Right kidney (tissue), 1 donor: ENCODE results near the gene TPD52L1.
"Not testable (repeated sequence)": the region's sequence is repeated elsewhere in the genome, so short reads cannot be mapped to it uniquely, and the experiment has no call there.

Source experiments
- DNase-seq: peaks from one replicate; pipeline ENCODE4 v3.0.0-alpha.2; 2016

TPD52L1 gene

DNA sequence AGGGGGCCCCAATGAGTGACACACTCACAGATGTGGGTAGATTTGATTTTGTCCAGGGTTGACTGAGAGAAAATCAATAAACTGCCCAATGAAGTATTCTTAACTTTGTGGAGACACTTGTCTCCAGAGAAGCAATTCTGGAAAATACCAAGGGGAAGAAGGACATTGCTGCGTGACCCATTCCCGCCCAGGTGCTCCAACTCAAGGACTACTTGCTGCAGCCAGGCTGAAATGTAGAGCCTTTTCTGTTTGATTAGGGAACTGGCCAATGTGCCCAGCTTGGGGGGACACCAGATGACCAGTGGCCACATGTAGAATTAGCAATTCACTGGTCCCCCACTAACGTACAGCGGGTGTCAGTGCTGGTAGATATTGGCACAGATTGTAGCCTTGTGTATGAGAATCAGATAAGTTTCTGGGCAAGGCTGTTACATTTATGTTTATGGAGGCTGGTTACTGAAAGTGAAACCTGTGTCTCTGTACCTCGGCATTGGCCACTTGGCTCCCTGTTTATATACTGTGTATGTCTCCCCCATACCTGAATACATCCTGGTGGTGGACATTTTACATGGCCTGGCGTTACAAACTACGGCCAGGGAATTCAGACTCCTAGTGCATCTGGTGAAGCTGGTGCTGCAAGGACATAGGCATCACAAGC lies 115.9 kb downstream of the TPD52L1 start:
- no peak for DNase-seq

DNA sequence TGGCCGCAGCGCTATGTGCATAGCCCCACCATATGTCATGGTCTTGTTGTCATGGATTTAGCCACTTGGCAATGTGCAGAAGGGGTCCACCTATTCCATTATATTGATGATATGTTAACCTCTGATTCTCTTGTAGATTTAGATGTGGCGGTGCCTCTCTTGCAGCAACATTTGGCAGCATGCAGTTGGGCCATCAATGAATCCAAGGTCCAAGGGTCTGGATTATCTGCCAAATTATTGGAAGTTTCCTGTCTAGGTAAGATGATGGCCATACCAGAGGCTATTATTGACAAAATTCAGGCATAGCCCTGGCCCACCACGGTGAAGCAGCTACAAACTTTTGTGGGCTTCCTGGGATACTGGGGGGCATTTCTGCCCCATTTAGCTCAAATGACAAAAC lies 116.8 kb downstream of the TPD52L1 start:
- no peak for DNase-seq

DNA sequence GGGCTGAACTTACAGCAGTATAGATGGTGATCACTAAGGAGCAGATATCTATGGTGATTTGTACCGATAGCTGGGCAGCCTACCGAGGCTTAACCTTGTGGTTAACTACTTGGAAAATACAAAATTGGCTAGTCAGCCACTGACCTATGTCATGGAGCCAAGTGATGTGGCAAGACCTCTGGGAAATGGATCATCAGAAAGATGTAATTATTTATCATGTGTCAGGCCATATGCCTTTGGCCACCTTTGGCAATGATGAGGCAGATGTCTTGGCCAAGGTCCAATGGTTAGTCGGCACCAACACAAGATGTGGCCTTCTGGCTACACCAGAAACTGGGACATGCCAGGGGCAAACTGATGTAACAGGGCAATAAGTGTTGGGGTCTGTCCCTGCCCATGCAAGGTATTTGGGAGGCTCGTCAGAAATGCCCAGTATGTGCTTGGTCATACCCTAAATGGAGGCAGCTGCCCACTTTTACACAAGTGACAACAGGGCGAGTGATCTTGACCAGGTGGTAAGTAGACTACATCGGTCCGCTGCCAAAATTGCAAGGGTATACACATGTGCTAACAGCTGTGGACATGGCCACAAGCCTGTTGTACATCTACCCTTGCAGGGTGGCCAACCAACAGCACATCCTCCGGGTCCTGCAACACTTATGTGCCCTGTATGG lies 118.0 kb downstream of the TPD52L1 start:
- DNase-seq, result no peak

DNA sequence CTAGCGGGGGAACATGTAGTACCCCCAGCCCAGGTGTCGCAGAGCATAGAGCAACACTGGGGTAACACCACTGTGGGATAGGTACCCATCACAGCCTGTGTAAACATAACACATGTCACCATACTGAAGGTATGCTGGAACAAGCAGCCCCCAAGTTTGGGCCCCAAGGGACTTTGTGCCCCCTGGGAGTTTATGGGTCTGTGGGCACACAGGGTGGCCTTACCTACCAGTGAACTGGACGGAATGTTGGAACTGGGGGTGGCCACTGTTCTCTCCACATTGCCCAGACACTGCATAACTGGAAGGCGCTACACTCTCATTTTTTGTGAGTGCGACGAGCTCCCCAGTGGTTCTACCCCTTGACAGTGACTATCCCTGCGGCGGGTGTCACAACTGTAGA lies 119.7 kb downstream of the TPD52L1 start:
- no peak for DNase-seq

DNA sequence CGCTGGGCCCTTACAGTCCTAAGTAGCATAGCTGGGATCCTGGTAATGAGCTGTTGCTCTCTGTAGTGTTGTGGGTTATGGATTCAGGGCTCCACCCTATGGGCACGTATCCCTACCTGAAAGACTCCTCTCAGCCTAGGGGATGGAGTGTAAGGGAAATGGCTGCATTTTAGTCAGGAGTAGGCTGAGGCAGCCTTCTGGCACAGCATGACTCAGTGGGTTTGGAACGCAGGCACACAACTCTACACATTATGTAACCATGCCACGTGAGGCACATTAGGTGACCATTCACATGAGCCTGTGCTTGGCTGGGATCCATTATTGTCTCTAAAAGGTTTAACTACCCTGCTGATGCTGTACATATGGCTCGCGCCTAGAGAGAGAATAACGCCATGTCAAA lies 120.4 kb downstream of the TPD52L1 start:
- no peak for DNase-seq

DNA sequence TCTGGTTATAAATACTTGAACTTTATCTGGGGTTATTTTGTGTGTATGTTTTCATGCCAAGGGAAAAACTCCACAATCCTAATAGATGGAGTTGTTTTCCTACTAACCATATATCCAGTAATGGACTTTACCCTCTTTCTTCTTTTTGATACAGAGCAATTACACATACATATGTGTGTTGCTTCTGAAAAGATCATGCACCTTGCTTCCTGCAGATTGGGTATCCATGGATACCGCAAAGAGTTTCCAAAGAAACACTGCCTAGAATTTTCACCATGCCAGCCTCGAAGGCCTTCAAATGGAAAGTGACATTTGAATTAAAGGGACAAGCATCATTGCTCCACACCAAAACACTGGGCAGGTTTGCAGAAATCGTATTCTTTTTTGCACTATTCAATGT lies 121.4 kb downstream of the TPD52L1 start:
- DNase-seq, result no peak

DNA sequence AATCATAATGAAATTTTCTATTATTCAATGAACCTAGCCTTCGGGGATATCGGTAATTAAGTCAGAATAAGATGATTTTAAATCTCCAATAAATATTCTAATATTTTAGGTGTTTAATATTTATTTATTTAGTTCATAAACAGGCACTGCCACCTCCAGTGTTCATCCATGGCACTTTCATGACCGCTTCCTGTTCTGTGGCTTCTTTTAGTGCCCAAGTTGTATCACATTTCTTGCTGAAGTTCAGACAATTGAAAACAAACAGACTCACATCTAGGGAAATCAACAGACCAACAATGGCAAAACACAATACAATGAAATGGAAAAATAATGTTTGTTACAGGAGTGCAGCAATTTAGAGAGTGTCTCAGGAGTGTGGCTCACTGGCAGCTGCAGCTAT lies 122.2 kb downstream of the TPD52L1 start:
- no peak for DNase-seq

DNA sequence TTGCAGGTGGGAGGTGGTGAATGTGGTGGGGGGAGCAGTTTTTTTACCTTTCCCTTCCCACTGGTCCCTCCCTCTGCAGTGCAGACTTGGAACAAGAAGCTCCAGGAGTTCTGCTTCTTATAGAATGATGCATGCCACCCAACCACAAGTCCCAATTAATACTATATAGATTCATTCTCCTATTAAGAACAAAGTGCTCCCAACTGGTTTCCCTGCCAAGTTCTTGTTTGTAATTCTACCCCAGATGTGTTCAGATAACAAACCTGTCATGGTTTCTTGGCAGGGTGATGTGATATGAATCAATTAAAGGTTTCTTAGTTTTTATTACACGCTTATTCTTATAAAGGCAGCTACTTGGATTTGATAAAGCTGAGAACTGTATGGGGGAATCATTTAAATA lies 124.3 kb downstream of the TPD52L1 start:
- no peak for DNase-seq

DNA sequence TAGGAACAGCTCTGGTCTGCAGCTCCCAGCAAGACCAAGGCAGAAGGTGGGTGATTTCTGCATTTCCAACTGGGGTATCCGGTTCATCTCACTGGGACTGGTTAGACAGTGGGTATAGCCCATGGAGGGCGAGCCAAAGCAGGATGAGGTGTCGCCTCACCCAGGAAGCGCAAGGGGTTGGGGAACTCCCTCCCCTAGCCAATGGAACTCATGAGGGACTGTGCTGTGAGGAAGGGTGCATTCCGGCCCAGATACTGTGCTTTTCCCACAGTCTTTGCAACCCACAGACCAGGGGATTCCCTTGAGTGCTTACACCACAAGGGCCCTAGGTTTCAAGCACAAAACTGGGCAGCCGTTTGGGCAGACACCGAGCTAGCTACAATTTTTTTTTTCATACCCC lies 126.4 kb downstream of the TPD52L1 start:
- DNase-seq, result no peak

DNA sequence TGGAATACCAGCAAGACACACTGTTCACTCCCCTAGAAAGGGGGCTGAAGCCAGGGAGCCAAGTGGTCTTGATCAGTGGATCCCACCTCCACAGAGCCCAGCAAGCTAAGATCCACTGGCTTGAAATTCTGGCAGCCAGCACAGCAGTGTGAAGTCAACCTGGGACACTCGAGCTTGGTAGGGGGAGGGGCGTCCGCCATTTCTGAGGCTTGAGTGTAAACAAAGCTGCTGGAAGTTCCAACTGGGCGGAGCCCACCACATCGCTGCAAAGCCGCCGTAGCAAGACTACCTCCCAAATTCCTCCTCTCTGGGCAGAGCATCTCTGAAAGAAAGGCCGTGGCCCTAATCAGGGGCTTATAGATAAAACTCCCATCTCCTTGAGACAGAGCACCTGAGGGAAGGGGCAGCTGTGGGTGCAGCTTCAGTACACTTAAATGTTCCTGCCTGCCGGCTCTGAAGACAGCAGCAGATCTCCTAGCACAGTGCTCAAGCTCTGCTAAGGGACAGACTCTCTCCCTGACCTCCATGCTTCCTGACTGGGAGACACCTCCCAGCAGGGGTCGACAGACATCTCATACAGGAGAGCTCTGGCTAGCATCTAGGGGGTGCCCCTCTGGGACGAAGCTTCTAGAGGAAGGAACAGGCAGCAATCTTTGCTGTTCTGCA lies 126.9 kb downstream of the TPD52L1 start:
- DNase-seq, result not testable (repeated sequence)

DNA sequence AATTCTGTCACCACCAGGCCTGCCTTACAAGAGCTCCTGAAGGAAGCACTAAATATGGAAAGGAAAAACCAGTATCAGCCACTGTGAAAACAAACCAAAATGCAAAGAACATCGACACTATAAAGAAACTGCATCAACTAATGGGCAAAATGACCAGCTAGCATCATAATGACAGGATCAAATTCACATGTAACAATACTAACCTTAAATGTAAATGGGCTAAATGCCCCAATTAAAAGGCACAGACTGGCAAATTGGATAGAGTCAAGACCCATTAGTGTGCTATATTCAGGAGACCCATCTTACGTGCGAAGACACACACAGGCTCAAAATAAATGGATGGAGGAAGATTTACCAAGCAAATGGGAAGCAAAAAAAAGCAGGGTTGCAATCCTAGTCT lies 128.9 kb downstream of the TPD52L1 start:
- DNase-seq, result not testable (repeated sequence)

DNA sequence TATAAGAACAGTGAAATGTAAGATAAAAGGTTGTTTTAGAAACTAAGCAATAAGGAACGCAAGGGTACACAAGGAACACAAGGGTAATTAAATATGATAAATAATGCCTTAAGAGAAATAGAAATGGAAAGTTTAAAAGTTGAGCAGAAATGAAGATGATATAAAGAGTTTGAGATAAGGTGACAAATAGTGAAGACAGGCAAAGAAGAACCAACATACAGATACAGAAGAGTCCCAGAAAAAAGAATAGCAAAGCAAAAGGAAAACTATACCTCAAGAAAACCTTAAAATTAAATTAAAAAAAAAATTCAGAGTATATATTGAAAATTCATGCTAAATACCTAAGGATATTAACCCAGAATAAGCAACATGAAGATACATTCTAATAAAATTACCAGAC lies 131.8 kb downstream of the TPD52L1 start:
- no peak for DNase-seq

DNA sequence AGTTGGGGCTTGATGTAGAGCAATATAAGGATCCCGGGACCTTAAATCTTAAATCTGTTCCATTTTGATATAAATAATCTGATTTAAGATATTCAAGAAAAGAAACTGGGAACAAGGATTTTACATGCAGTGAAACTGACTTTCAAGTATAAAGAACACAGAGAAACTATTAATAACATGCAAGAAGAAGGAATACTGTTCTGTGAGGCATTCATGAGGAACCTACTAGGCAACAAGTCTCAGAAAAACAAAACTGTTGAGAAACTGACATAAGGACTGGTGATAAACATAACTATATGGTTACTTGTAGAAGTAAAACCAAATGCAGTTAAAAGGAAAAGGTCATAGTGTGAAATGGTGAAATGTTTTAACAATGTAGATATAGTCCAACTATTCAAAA lies 132.4 kb downstream of the TPD52L1 start:
- no peak for DNase-seq

DNA sequence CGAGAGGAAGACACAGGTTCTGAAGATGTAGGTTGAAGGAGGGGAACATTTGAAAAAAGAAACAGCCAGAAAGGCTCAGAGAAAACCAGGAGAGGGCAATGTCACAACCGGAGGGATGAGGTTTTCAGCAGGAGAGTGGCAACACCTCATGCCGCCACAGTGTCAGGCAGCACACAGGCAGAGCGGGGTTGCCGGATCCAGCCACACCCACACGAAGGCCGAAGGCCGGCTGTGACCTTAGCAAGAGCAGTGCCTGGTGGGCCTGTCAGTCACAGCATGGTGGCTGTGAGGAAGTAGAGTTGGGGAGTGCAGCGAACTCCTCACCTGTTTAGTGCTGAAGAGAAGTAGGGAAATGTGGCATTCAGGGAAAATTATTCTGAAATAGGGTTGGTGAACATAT lies 134.1 kb downstream of the TPD52L1 start:
- DNase-seq, result no peak

DNA sequence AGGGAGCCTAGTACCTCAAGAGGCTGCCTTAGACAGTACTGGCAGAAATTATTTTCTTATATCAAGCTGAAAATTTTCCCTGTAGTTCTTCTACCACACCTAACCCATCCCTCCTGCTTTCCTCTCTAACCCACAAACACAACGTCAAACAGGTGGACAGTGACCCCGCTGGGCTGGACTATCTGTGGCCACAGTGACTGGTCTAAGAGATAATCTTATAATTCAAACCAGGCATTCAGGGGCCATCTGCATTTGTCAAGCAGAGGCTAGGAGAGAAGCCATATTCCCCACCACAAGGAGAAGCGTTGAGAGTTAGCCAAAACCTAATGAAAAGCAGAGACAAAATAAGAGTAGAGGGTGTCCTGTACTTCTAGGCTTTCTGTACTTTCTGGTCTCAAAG lies 140.0 kb downstream of the TPD52L1 start:
- no peak for DNase-seq

DNA sequence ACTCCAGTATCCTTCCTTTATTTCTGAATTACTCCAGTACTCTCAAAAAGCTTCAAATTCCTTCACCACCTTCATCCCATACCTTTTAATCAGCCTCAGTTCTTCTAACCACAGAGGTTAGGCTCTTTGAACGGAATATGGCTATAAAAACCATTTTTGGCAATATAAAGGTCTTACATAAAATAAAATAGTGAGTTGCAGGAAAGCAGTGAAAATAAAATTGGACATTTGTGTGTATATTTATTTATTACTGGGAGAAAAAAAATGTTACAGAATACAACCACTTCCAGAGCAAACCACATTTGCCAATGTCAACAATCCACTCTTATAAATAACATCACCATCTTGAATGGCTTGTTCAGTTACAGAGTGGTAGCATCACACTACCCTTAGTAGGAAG lies 140.5 kb downstream of the TPD52L1 start:
- DNase-seq, result no peak

DNA sequence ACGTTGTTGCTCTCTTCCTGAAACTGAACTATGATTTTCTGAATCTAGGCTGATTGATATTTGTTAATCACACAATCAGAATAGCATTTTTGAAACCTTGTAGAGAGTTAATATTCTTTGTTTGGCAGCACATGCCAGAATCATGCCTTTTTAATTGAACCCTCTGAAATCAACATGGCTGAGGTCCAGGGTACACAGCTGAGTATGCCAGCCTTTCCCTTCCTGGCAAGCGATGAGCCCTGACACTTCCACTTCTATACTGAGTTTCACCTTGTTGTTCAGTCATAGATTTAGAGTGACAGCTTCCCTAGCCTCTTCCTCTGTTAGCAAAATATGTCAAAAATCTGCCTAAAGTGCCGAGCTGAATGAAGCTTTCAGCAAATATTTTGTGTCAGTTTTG lies 141.4 kb downstream of the TPD52L1 start:
- no peak for DNase-seq

DNA sequence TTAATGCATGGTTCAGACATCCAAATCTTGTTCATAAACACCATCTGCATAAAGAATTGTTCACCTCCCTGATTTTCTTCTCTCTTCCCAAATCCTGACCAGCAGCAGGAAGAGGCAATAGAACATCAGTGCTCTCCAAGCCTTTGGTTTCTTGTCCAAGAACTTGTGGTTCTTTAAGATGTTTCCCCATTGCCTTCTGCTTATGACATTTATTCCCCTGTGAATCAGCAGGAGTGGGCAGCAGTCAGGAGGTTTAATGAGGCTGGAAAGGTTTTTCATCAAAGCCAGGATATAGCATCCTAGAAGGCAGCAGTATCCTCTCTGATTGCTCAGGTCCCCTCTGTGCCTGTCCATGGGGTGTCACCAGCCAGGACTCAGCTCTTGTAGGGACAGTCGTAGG lies 142.9 kb downstream of the TPD52L1 start:
- no peak for DNase-seq

DNA sequence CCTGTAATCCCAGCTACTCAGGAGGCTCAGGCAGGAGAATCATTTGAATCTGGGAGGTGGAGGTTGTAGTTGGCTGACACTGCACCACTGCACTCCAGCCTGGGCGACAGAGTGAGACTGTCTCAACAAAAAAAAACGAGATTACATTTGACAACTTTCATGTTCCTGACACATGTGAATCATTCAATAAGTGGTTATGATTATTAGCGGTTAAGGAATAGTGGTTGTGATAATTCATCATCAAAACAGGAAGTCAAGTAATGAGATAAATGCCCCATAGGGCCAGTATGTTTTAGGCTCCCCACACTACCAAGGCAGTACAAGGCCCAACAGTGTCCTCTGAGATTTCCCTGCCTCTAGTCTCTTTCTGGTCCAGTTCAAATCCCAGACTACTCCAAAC lies 145.7 kb downstream of the TPD52L1 start:
- DNase-seq, result no peak

DNA sequence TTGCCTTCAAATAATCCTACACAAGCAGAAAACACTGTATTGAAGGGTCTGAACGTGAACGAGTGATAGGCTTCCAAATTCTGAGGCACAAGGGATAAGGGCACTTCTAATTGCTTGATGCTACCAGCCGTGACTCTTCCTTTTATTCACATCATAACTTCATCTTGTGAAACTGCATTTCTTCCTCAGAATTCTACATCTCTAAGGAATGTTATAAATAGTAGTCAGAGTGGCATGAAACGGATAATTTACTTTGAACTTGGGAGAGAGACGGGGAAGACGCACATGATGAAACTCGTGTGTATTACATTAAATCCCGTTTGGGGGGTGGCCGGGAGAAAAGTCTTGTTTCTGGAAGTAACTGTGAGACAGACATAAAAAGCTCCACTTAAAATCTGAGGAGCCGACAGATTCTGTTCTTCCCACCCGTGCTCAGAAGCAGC lies 147.4 kb downstream of the TPD52L1 start:
- DNase-seq, result no peak

DNA sequence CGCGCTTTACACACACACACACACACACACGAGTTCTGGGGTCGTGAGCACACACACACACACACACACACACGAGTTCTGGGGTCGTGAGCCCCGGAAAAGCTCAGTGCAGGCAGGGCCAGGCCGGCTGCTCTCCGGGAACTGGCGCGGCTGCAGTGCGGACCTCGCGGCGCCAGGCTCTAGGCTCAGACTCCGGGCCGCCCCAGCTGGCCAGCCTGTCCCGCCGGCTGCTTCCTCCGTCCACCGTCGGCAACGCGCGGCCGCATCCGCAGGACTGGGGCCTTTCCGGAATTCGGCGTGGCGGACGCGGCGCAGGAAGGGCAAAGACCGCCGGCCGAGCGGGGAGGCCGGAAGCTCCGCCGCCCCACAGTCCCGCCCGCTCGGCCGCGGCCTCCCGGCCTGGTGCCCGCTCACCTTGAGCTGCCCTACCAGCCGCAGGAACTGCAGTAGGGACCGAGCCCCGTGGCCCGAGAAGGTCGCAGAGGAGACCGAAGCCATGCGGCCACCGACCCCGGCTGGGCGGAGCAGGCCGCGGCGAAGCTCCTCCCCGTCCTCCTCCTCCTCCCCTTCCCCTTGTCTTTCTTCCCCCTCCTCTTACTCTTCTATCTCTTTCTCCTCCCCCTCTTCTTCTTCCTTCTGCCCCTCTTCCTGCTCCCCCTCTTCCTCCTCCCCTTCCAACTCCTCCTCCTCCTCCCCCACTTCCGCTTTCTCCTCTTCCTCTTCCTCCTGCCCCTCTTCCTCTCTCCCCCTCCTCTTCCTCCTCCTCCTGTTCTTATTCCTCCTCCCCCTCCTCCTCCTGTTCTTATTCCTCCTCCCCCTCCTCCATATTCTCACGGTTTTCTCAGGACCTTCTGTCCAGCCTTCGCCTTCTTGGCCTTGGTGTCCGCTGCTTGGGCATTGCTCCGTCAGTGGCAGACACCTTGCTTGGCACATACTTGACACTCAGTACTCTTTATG lies 148.1 kb downstream of the TPD52L1 start, which contains the start of gene HDDC2:
Gene HDDC2 (minus strand): TSS at position 533 of the 957 bp plus-strand sequence. CDS start 35 bp downstream, at position 498.
- DNase-seq, result peak; percentile 96

DNA sequence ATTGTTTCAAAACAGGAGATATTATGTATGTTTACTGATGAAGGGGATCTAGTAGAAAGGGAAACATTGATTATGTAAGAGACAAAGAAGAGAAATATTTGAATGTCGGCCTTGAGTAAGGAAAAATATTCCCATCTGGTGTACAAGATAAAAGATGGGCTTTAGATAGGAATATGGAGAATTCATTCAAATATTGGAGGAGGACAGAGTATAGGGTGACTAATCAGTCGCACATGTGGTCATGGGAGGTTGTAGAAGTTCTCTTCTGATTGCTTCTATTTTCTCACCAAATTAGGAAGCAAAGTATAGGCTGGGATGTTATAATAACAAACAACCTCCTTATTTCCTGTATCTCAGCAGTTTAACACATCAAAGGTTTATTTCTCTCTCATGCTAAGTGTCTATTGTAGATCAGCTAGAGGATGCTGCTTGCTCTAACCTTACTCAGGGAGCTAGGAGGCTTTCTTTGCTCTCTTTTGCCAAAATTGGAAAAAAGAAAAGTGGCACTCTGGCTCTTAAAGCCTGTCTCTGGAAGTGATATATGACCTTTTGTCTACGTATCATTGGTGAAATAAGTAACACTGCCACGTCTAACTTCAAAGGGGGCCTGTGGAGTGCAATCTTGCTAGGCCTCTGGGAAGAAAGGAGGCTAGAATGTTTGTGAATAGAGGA lies 149.4 kb downstream of the TPD52L1 start:
- no peak for DNase-seq
